OCI-LY1 (cell line): Measurements from ENCODE around the gene TDRD6.

Experiments used
- H2AFZ ChIP-seq: fragments of 200-600 bp; sonication (generic), shearing (Covaris generic); 2 replicates; pipeline ENCODE4 v1.6.0; 2014; ENCODE audit warnings: antibody characterized with exemption, mild to moderate bottlenecking, low read length
- H3F3A ChIP-seq: fragments of 200-600 bp; sonication (generic), shearing (Covaris generic); 2 replicates; pipeline ENCODE4 v1.6.0; 2014; ENCODE audit warnings: mild to moderate bottlenecking, antibody characterized with exemption, low read length, moderate library complexity; ENCODE audit not compliant: insufficient read depth
- H3K27ac ChIP-seq: fragments of 200-600 bp; sonication (generic); 2 replicates; pipeline ENCODE4 v1.5.1; 2014; ENCODE audit warnings: low read length, mixed run types, mild to moderate bottlenecking, low read depth; ENCODE audit not compliant: poor library complexity, severe bottlenecking
- H3K27me3 ChIP-seq: fragments of 200-600 bp; sonication (generic); 2 replicates; pipeline ENCODE4 v1.6.0; 2014; ENCODE audit warnings: antibody characterized with exemption, mild to moderate bottlenecking, low read length, moderate library complexity; ENCODE audit not compliant: insufficient read depth
- H3K36me3 ChIP-seq: fragments of 200-600 bp; sonication (generic); 2 replicates; pipeline ENCODE4 v1.6.1; 2014; ENCODE audit warnings: mild to moderate bottlenecking, antibody characterized with exemption, low read length, moderate library complexity, mixed read lengths; ENCODE audit not compliant: insufficient read depth
- H3K4me1 ChIP-seq: fragments of 200-600 bp; sonication (generic); 2 replicates; pipeline ENCODE4 v1.5.1; 2014; ENCODE audit warnings: mild to moderate bottlenecking, low read length, moderate library complexity; ENCODE audit not compliant: insufficient read depth, severe bottlenecking
- H3K4me2 ChIP-seq: fragments of 200-600 bp; sonication (generic), shearing (Covaris generic); 2 replicates; pipeline ENCODE4 v1.6.1; 2014; ENCODE audit warnings: low read length
- H3K4me3 ChIP-seq: fragments of 200-600 bp; sonication (generic); 2 replicates; pipeline ENCODE4 v1.5.1; 2014; ENCODE audit warnings: low read length, low read depth, mild to moderate bottlenecking, mixed read lengths; ENCODE audit not compliant: poor library complexity, severe bottlenecking
- H3K79me2 ChIP-seq: fragments of 200-600 bp; shearing (Covaris generic); 2 replicates; pipeline ENCODE4 v1.6.1; 2016; ENCODE audit warnings: mixed run types, low read length, mixed read lengths; ENCODE audit not compliant: insufficient read depth
- H3K9ac ChIP-seq: fragments of 200-600 bp; sonication (generic), shearing (Covaris generic); 2 replicates; pipeline ENCODE4 v1.6.1; 2014; ENCODE audit warnings: mild to moderate bottlenecking, low read length, mixed read lengths
- H3K9me2 ChIP-seq: fragments of 200-600 bp; sonication (generic), shearing (Covaris generic); 2 replicates; pipeline ENCODE4 v1.6.1; 2014; ENCODE audit warnings: low read depth, mild to moderate bottlenecking, low read length, mixed read lengths
- H3K9me3 ChIP-seq: fragments of 200-600 bp; shearing (Covaris generic); 2 replicates; pipeline ENCODE4 v1.6.1; 2014; ENCODE audit warnings: low read length, mixed read lengths
- H4K20me1 ChIP-seq: fragments of 200-600 bp; sonication (generic), shearing (Covaris generic); 2 replicates; pipeline ENCODE4 v1.6.0; 2016; ENCODE audit warnings: mild to moderate bottlenecking, low read length; ENCODE audit not compliant: insufficient read depth
- EZH2 ChIP-seq: fragments of 200-600 bp; sonication (generic), shearing (Covaris generic); IDR thresholded peaks from 2 replicates; pipeline ENCODE4 v1.8.0; 2017; ENCODE audit warnings: borderline replicate concordance, mixed run types, mild to moderate bottlenecking, antibody characterized with exemption, low read length, moderate library complexity, mixed read lengths
- TF ChIP-seq, protein P1 (sequence below): fragments of 200-600 bp; sonication (generic), shearing (Covaris generic); IDR thresholded peaks from 2 replicates; pipeline ENCODE4 v1.5.1; 2017; ENCODE audit warnings: mild to moderate bottlenecking, antibody characterized with exemption, low read length, moderate library complexity, mixed read lengths

The TDRD6 gene

DNA sequence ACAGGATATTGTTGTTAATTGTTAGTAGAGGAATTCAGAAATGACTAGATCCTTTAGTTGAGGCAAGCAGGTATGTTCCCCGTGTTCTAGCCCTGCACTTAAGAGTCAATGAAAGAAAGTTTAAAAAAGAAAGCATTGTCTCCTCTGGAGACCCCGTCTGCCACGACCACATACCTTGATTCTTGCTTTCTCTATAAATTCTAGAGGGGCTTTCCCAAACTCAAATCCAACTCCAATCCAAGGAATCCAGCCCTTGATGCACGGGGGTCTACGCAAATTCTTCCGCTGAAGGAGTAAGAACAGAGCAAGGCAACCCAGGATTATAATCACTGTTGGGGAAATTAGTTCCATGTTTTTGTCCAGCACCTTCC, 35.5 kb upstream of the TDRD6 start:
- Histone ChIP-seq H3F3A (no peaks in the 10 kb centered on the region), H3K79me2 (peaks cover 67% of the 10 kb centered on the region), H3K27ac (peak overlapping the region; percentile 93), H3K36me3 (peaks cover 22% of the 10 kb centered on the region), H4K20me1 (no peaks in the 10 kb centered on the region), H3K4me3 (peak overlapping the region; percentile 91), H3K4me1 (peaks cover 39% of the 10 kb centered on the region), H3K9ac (peak overlapping the region; percentile 89), H3K27me3 (no peaks in the 10 kb centered on the region), H2AFZ (no peak overlapping the region), H3K9me3 (no peaks in the 10 kb centered on the region), H3K9me2 (no peaks in the 10 kb centered on the region), H3K4me2 (peak overlapping the region; percentile 93)
- TF ChIP-seq, protein P1, sequence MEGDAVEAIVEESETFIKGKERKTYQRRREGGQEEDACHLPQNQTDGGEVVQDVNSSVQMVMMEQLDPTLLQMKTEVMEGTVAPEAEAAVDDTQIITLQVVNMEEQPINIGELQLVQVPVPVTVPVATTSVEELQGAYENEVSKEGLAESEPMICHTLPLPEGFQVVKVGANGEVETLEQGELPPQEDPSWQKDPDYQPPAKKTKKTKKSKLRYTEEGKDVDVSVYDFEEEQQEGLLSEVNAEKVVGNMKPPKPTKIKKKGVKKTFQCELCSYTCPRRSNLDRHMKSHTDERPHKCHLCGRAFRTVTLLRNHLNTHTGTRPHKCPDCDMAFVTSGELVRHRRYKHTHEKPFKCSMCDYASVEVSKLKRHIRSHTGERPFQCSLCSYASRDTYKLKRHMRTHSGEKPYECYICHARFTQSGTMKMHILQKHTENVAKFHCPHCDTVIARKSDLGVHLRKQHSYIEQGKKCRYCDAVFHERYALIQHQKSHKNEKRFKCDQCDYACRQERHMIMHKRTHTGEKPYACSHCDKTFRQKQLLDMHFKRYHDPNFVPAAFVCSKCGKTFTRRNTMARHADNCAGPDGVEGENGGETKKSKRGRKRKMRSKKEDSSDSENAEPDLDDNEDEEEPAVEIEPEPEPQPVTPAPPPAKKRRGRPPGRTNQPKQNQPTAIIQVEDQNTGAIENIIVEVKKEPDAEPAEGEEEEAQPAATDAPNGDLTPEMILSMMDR = no peak
- TF ChIP-seq EZH2 = no peak

DNA sequence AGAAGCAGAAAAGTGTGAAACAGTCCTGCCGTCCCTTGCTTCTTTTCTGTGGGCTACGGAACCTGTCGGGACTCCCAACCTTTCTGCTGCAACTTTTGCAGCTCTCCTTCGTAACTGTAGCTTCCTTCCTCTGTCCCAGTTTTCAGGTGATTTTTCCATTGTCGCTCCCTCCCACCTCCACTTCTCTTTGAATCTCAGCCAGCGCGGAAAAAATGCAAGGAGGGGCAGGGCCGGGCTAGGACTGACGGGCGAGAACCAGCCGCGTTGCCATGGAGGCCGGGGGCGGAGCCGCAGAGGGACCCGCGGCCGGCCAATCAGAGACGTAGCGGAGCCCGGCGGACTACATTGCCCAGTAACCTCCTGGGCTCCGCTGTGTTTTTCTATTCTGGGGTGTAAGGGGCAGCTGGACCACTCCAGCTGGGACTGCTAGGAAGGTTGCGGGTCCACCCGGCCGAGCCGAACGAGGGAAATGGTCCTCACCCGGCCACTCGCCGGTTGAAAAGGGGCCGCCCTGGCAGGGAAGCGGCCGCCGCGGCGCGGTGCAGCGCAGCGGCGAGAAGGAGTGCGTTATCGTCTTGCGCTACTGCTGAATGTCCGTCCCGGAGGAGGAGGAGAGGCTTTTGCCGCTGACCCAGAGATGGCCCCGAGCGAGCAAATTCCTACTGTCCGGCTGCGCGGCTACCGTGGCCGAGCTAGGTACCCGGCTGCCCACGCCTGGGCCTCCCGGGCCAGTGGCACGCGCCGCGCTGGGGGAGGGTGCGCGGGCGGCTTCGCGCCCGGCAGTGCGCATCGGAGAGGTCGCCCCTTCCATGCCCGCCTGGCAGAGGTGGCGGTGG, 34.9 kb upstream of the TDRD6 start, which contains the start of the genes CYP39A1 and SLC25A27:
Gene CYP39A1 (minus strand): TSS at position 216 of the 836 bp plus-strand sequence. CDS start 236 bp downstream, outside the sequence.
Gene SLC25A27 (plus strand): TSS at position 373 of the 836 bp plus-strand sequence. CDS start 218 bp downstream, at position 591.
- H4K20me1 ChIP-seq = no peaks in the 10 kb centered on the region
- peaks cover 19% of the 10 kb centered on the region for H3K36me3 ChIP-seq
- H3K4me3 ChIP-seq = peak within 1 kb of the TSS; percentile 91
- peaks cover 64% of the 10 kb centered on the region for H3K79me2 ChIP-seq
- TF ChIP-seq, protein P1 = no peak
- no peak for TF ChIP-seq EZH2
- no peaks in the 10 kb centered on the region for H3K9me3 ChIP-seq
- peak within 1 kb of the TSS; percentile 97 for H3K4me2 ChIP-seq
- peak within 1 kb of the TSS; percentile 93 for H3K27ac ChIP-seq
- no peak within 1 kb of the TSS for H2AFZ ChIP-seq
- H3K4me1 ChIP-seq = peaks cover 39% of the 10 kb centered on the region
- peak within 1 kb of the TSS; percentile 89 for H3K9ac ChIP-seq
- H3K9me2 ChIP-seq = no peaks in the 10 kb centered on the region
- H3F3A ChIP-seq = no peaks in the 10 kb centered on the region
- no peaks in the 10 kb centered on the region for H3K27me3 ChIP-seq

DNA sequence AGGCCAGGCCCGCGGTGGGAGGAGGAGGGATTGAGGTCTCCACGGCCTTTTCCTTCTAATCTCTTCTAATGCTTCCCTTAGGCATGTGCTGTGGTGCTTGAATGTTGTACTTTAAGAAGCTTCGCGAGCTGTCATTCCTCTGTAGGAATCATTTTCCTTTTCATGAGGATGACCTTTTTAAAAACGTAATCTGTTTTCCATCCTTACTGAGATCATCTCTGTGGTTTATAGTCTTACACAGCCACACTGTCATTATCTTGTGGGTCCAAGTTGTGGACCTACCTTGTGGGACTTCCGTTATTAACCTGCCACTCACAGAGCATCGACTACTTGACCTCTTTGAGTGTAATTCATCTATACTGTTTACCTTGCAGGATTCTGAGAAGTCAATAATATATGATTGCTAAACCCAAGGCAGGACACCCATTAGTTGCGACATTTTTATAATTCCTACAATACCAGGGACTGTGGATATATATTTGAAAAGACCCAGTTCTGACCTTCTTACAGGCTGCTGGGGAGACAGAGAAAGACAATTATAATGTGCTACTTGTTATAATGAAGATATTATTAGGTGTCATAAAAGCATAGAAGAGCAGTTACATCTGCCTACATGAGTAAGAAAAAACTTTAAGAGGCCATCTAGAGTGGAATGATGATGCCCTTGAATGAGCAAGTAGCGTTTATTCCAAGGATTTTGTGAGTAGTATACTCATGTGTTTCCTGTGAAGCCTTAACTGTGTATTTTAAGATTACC, 34.1 kb upstream of the TDRD6 start:
- TF ChIP-seq, protein P1 = no peak
- no peak for TF ChIP-seq EZH2
- Histone ChIP-seq H3K27me3 (no peaks in the 10 kb centered on the region), H3K9me2 (no peaks in the 10 kb centered on the region), H3K79me2 (peaks cover 63% of the 10 kb centered on the region), H2AFZ (no peak overlapping the region), H3K4me3 (peak overlapping the region; percentile 91), H3K4me2 (peak overlapping the region; percentile 97), H3F3A (no peaks in the 10 kb centered on the region), H4K20me1 (no peaks in the 10 kb centered on the region), H3K4me1 (peaks cover 37% of the 10 kb centered on the region), H3K9me3 (no peaks in the 10 kb centered on the region), H3K36me3 (peaks cover 27% of the 10 kb centered on the region), H3K27ac (peak overlapping the region; percentile 85), H3K9ac (peak overlapping the region; percentile 89)
